Right lobe of liver (tissue), 4 donors: ENCODE measurements around the gene SMKR1.

Source experiments
- POLR2A ChIP-seq: fragments of 450-650 bp; IDR thresholded peaks from one replicate; pipeline ENCODE4 v1.6.1; 2017; ENCODE audit warnings: antibody characterized with exemption, mild to moderate bottlenecking
- TF ChIP-seq, protein P1 (sequence below), 4 donors: fragments of 200-600 bp in 3 of 4; fragments of 450-650 bp in 1 of 4; IDR thresholded peaks; one replicate each; pipeline versions ENCODE4 v1.5.1 to v1.8.0; 2016 to 2022; ENCODE audit warnings: antibody characterized with exemption in 4 of 4, mild to moderate bottlenecking in 2 of 4
- donor health status: DM: no; HTN: no; CAD: no.
- donor health status: DM: no; HTN: no; CAD: no.
- donor health status: DM: no; HTN: yes; CAD: no.

GRCh38 chr7:129515381-129515780 is 13.1 kb downstream of the SMKR1 start:
- TF ChIP-seq, protein P1, sequence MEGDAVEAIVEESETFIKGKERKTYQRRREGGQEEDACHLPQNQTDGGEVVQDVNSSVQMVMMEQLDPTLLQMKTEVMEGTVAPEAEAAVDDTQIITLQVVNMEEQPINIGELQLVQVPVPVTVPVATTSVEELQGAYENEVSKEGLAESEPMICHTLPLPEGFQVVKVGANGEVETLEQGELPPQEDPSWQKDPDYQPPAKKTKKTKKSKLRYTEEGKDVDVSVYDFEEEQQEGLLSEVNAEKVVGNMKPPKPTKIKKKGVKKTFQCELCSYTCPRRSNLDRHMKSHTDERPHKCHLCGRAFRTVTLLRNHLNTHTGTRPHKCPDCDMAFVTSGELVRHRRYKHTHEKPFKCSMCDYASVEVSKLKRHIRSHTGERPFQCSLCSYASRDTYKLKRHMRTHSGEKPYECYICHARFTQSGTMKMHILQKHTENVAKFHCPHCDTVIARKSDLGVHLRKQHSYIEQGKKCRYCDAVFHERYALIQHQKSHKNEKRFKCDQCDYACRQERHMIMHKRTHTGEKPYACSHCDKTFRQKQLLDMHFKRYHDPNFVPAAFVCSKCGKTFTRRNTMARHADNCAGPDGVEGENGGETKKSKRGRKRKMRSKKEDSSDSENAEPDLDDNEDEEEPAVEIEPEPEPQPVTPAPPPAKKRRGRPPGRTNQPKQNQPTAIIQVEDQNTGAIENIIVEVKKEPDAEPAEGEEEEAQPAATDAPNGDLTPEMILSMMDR (IDR thresholded peaks at IDR 0.05), result no peak
- no peak for TF ChIP-seq POLR2A
